GM06990 (cell line): Measurements from ENCODE around the gene ICA1.

Source experiments
- DNase-seq: peaks from one replicate; pipeline ENCODE4 v3.0.0-alpha.2; 2011; ENCODE audit not compliant: insufficient read length; ENCODE audit errors: extremely low read depth
- H3K27me3 ChIP-seq: replicated peaks from 2 replicates; pipeline ENCODE4 v1.6.0; 2011; ENCODE audit warnings: low read length; ENCODE audit not compliant: control insufficient read depth, insufficient read depth
- H3K36me3 ChIP-seq: 2 replicates; pipeline ENCODE4 v1.5.1; 2011; ENCODE audit warnings: low read length; ENCODE audit not compliant: control insufficient read depth, insufficient read depth
- H3K4me3 ChIP-seq: replicated peaks from 2 replicates; pipeline ENCODE4 v1.5.1; 2011; ENCODE audit warnings: low read depth, mild to moderate bottlenecking, control low read depth, low read length
- CTCF ChIP-seq: IDR thresholded peaks from 2 replicates; pipeline ENCODE4 v1.5.1; 2011; ENCODE audit warnings: low read length, control low read depth, mild to moderate bottlenecking, inconsistent platforms; ENCODE audit not compliant: insufficient read depth, poor library complexity, severe bottlenecking

Gene ICA1

GRCh38 chr7:8134089-8134733 is 127.8 kb downstream of the ICA1 start:
- H3K36me3 ChIP-seq, result no peaks in the 10 kb centered on the region
- H3K27me3 ChIP-seq, result no peaks in the 10 kb centered on the region
- no peak for TF ChIP-seq CTCF
- DNase-seq, result peak; percentile 79
- H3K4me3 ChIP-seq, result no peak overlapping the region

- no peak for DNase-seq
- no peak overlapping the region for H3K4me3 ChIP-seq
- no peaks in the 10 kb centered on the region for H3K36me3 ChIP-seq
- no peak for TF ChIP-seq CTCF
- no peaks in the 10 kb centered on the region for H3K27me3 ChIP-seq
Observed at GRCh38 chr7:8133188-8133848, 128.6 kb downstream of the ICA1 start.

- no peaks in the 10 kb centered on the region for H3K27me3 ChIP-seq
- peak overlapping the region; percentile 45 for H3K4me3 ChIP-seq
- H3K36me3 ChIP-seq, result no peaks in the 10 kb centered on the region
- DNase-seq, result peak; percentile 75
- no peak for TF ChIP-seq CTCF
Observed at GRCh38 chr7:8131694-8132605, 130.0 kb downstream of the ICA1 start.

- no peaks in the 10 kb centered on the region for H3K36me3 ChIP-seq
- TF ChIP-seq CTCF, result no peak
- DNase-seq, result no peak
Observed at GRCh38 chr7:8130663-8131062, 131.3 kb downstream of the ICA1 start.

GRCh38 chr7:8129318-8129659 is 132.7 kb downstream of the ICA1 start:
- H3K4me3 ChIP-seq, result no peak overlapping the region
- no peak for TF ChIP-seq CTCF
- no peaks in the 10 kb centered on the region for H3K27me3 ChIP-seq
- no peaks in the 10 kb centered on the region for H3K36me3 ChIP-seq
- no peak for DNase-seq

More at GRCh38 chr7:8130663-8131062, 131.3 kb downstream of the ICA1 start:
- no peaks in the 10 kb centered on the region for H3K27me3 ChIP-seq
- H3K4me3 ChIP-seq, result no peak overlapping the region
